Skeletal muscle satellite cell (primary cell): ENCODE measurements around the gene COL23A1.

Experiments used
- H3K27me3 ChIP-seq: 2 replicates; pipeline ENCODE4 v1.7.0; 2013; ENCODE audit warnings: low read length; ENCODE audit not compliant: control insufficient read depth, insufficient read depth
- H3K36me3 ChIP-seq: 2 replicates; pipeline ENCODE4 v1.7.0; 2013; ENCODE audit warnings: mild to moderate bottlenecking, control low read depth, low read length; ENCODE audit not compliant: insufficient read depth
- H3K4me1 ChIP-seq: 2 replicates; pipeline ENCODE4 v1.7.0; 2013; ENCODE audit warnings: low read length; ENCODE audit not compliant: control insufficient read depth, insufficient read depth
- H3K4me2 ChIP-seq: 2 replicates; pipeline ENCODE4 v1.7.0; 2013; ENCODE audit warnings: mild to moderate bottlenecking, low read length
- H3K4me3 ChIP-seq: 2 replicates; pipeline ENCODE4 v1.7.0; 2013; ENCODE audit warnings: low read length
- H3K9ac ChIP-seq: 2 replicates; pipeline ENCODE4 v1.7.0; 2013; ENCODE audit warnings: mild to moderate bottlenecking, low read depth, low read length, moderate library complexity
- H3K9me3 ChIP-seq: replicated peaks from 2 replicates; pipeline ENCODE4 v1.7.0; 2013; ENCODE audit warnings: mild to moderate bottlenecking, control low read depth, low read length

Gene COL23A1

DNA sequence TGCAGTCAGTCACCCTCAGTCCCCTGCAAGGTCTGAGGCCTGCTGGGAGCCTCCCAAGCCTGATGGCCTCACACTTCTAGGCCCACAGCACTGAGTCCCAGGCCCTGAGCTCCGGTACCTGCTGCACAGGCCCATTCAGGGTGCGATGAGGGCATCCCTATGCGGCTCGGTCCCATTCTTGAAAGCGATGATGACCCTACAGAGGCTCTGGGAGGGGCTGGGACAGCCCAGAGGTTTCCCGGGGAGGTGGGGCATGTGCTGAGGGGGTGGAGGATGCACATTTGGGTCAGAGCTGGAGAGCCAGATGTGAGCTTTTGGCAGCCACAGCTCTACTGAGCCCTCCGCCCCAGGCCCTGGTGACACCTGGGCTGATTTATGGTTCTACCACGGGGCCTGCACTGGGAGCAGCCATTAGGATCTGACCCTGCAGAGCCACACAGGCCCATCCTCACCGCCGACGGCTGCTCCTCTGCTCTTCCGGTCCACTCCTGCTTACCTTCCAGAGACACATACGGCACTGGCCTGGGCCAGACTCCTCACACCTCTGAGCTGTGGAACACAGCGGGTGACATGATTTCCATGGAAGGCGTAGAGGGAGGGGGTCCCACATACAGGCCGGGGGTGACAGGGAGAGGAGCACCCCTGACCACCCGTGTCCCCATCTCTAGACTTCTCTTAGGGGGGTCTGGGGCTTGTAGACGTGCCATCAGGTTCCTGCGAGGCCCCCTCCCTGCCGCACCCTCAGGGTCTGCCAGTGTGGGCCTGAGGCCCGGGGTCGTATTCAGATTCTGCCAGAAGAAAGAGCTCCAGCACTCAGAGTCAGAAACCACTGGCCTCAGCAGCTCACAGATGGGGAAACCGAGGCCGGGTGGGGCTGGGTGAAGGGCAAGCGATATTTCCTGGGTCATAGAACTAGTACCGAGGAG lies 53.4 kb downstream of the COL23A1 start:
- H3K9ac ChIP-seq = no peak overlapping the region
- no peak overlapping the region for H3K4me3 ChIP-seq
- no peaks in the 10 kb centered on the region for H3K36me3 ChIP-seq
- H3K4me2 ChIP-seq = no peak overlapping the region
- no peaks in the 10 kb centered on the region for H3K4me1 ChIP-seq
- H3K27me3 ChIP-seq = no peaks in the 10 kb centered on the region
- H3K9me3 ChIP-seq = peaks cover 6% of the 10 kb centered on the region

DNA sequence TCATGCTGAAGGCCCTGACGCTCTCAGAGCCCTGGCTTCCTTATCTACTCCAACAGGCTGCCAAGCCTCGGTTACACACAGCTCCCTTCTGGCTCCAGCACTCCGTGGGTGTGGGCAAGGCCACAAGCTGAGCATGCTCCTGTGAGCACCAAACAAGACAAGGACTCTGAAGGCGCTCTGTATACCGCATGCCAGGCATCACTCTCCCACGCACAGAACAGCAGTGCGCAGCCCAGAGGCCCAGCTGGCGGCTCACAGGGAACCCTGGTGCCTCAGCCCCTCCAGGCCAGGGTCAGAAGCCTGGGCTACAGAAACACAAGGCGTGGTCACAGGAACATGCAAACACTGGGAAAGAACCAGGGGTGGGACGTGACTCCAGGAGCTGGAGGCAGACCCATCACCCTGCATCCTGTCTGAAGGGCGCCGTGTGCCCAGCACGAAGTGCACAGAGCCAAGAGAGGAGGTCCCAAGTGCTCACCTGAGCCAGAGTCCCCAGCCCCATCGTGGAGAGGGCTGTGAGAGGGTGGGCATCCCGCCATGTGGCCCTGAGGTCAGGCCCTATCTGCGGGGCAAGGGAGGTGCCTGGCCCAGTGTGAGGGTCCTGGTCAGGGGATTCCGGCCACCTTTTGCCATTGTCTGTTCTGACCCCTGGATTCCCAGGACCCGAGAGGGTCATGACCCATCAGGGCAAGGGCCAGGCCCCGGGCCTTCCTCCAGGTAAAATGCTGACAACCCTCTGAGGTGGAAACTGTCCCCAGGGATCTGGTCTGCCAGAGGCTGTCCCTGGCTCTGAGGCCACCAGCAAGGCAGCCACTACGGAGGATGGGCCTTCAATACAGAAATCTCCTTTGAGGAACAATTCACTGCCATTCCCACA lies 54.7 kb downstream of the COL23A1 start:
- Histone ChIP-seq H3K27me3 (no peaks in the 10 kb centered on the region), H3K36me3 (no peaks in the 10 kb centered on the region), H3K4me1 (no peaks in the 10 kb centered on the region), H3K4me2 (no peak overlapping the region), H3K9me3 (peaks cover 6% of the 10 kb centered on the region), H3K9ac (no peak overlapping the region), H3K4me3 (no peak overlapping the region)

DNA sequence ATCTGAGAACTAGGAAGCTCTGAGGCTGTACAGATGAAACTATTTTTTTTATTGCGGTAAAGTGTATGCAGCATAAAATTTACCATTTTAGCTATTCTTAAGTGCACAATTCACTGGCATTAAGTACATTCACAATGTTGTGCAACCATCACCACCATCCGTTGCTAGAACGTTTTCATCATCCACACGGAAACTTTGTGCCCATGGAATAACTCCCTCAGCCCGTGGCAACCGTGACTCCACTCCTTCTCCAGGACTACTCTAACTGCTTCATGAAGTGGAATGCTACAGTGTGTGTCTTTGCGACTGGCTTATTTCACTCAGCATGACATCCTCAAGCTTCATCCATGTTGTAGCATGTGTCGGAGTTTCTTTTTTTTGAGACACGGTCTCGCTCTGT lies 57.1 kb downstream of the COL23A1 start:
- Histone ChIP-seq H3K27me3 (no peaks in the 10 kb centered on the region), H3K4me3 (no peak overlapping the region), H3K9me3 (peaks cover 10% of the 10 kb centered on the region), H3K9ac (no peak overlapping the region), H3K4me2 (no peak overlapping the region), H3K4me1 (no peaks in the 10 kb centered on the region), H3K36me3 (no peaks in the 10 kb centered on the region)

GRCh38 chr5:178532666-178533065 lies 57.5 kb downstream of the COL23A1 start:
- Histone ChIP-seq H3K27me3 (no peaks in the 10 kb centered on the region), H3K4me1 (no peaks in the 10 kb centered on the region), H3K4me2 (no peak overlapping the region), H3K9ac (no peak overlapping the region), H3K9me3 (peaks cover 10% of the 10 kb centered on the region), H3K36me3 (no peaks in the 10 kb centered on the region), H3K4me3 (no peak overlapping the region)

GRCh38 chr5:178532236-178532635 lies 58.0 kb downstream of the COL23A1 start:
- Histone ChIP-seq H3K36me3 (no peaks in the 10 kb centered on the region), H3K4me2 (no peak overlapping the region), H3K4me1 (no peaks in the 10 kb centered on the region), H3K9ac (no peak overlapping the region), H3K4me3 (no peak overlapping the region), H3K27me3 (no peaks in the 10 kb centered on the region), H3K9me3 (peaks cover 13% of the 10 kb centered on the region)

- H3K9ac ChIP-seq = no peak overlapping the region
- H3K4me2 ChIP-seq = no peak overlapping the region
- no peaks in the 10 kb centered on the region for H3K27me3 ChIP-seq
- peaks cover 13% of the 10 kb centered on the region for H3K9me3 ChIP-seq
- H3K4me3 ChIP-seq = no peak overlapping the region
- no peaks in the 10 kb centered on the region for H3K36me3 ChIP-seq
- H3K4me1 ChIP-seq = no peaks in the 10 kb centered on the region
These were observed 58.4 kb downstream of the COL23A1 start for GRCh38 chr5:178531786-178532185.

DNA sequence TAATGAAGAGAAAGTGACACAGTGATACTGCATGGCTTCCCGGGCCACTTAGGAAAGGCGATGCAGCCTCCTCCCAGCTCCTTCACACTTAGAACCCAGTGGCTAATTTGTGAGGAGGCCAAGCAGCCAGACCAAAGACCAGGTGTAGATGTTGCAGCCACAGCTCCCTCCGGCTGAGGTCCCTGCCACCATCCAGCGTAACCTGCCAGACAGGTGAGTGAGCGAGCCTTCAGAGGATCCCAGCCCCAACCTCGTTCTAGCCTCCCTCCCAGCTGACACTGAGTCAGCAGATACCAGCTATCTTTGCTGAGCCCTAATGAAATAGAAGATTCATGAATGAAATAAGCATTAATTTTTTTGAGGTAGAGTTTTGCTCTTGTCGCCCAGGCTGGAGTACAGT lies 59.7 kb downstream of the COL23A1 start:
- Histone ChIP-seq H3K9me3 (peaks cover 15% of the 10 kb centered on the region), H3K27me3 (no peaks in the 10 kb centered on the region), H3K4me1 (no peaks in the 10 kb centered on the region), H3K36me3 (no peaks in the 10 kb centered on the region), H3K9ac (no peak overlapping the region), H3K4me3 (no peak overlapping the region), H3K4me2 (no peak overlapping the region)

DNA sequence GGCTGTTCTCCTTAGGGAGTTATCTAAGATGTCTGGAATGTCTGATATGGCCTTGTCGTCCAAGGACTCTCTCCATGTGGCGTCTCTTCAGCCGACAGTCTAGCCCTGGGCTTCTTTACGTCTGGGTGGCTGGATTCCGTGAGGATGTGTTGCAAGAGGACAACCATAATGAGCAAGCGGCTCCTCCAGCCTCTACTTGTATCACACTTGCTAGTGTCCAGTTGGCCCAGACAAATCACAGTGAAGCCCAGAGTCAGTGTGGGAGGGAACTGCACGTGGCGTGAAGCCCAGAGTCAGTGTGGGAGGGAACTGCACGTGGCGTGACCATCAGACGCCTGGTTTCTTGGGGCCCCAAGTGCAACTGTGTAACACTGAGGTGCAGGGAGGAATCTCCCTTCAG lies 61.1 kb downstream of the COL23A1 start:
- no peak overlapping the region for H3K4me2 ChIP-seq
- no peaks in the 10 kb centered on the region for H3K4me1 ChIP-seq
- H3K27me3 ChIP-seq = no peaks in the 10 kb centered on the region
- no peak overlapping the region for H3K9ac ChIP-seq
- peaks cover 10% of the 10 kb centered on the region for H3K9me3 ChIP-seq
- H3K4me3 ChIP-seq = no peak overlapping the region
- no peaks in the 10 kb centered on the region for H3K36me3 ChIP-seq

- Histone ChIP-seq H3K27me3 (no peaks in the 10 kb centered on the region), H3K4me2 (no peak overlapping the region), H3K4me1 (no peaks in the 10 kb centered on the region), H3K4me3 (no peak overlapping the region), H3K9ac (no peak overlapping the region), H3K9me3 (peaks cover 10% of the 10 kb centered on the region), H3K36me3 (no peaks in the 10 kb centered on the region)
These were observed 62.5 kb downstream of the COL23A1 start for GRCh38 chr5:178527458-178528307.

- no peaks in the 10 kb centered on the region for H3K36me3 ChIP-seq
- no peak overlapping the region for H3K9ac ChIP-seq
- no peak overlapping the region for H3K4me3 ChIP-seq
- no peak overlapping the region for H3K4me2 ChIP-seq
- no peaks in the 10 kb centered on the region for H3K27me3 ChIP-seq
- H3K4me1 ChIP-seq = no peaks in the 10 kb centered on the region
- peaks cover 10% of the 10 kb centered on the region for H3K9me3 ChIP-seq
These were observed 63.3 kb downstream of the COL23A1 start for GRCh38 chr5:178526773-178527457.
